Fibroblast of skin of back (primary cell): Measurements from ENCODE around the gene IRX1.

Experiments
- DNase-seq: peaks from one replicate; pipeline ENCODE4 v3.0.0-alpha.2; 2013

Gene IRX1

GRCh38 chr5:3650868-3651267, 55.2 kb downstream of the IRX1 start:
- no peak for DNase-seq
